Panc1 (cell line): ENCODE results near the gene CMPK1. TPM values are rescaled to one million over a fixed set of nuclear protein-coding genes. Genes with fewer than 3 reads are reported as not detected.

Experiments
- ATAC-seq: fragments of 200-7000 bp; cut with Tn5 transposase; 2 replicates; pipeline ENCODE4 v1.9.1; 2020; ENCODE audit warnings: mild to moderate bottlenecking, moderate library complexity
- BruUV-seq: library from RNA; stranded (reverse); fragments of 400-500 nt; replicated peaks from 2 replicates; lab custom pipeline; 2021; lab: Mats Ljungman, UMichigan
- CTCF ChIA-PET: fragments of 300-600 bp; sonication (Branson Sonifier 250); formaldehyde crosslinking; loops from one replicate; lab custom pipeline; 2022; ENCODE audit warnings: antibody characterized with exemption; lab: Charles Lee
- POLR2A ChIA-PET: fragments of 300-600 bp; sonication (Branson Sonifier 250); formaldehyde crosslinking; loops from one replicate; lab custom pipeline; 2022; ENCODE audit warnings: antibody characterized with exemption; lab: Charles Lee
- DNase-seq: peaks from one replicate; pipeline ENCODE4 v3.0.0-alpha.2; 2010; ENCODE audit warnings: low read depth, low spot score
- H3K27ac ChIP-seq: 2 replicates; pipeline ENCODE4 v1.5.1; 2011; ENCODE audit warnings: mild to moderate bottlenecking, low read length, inconsistent platforms
- H3K27me3 ChIP-seq: fragments of 200-500 bp; sonication (Bioruptor generic); 2 replicates; pipeline ENCODE4 v1.6.0; 2014; ENCODE audit warnings: low read length, inconsistent platforms; ENCODE audit not compliant: control insufficient read depth, insufficient read depth
- H3K36me3 ChIP-seq: fragments of 200-500 bp; sonication (Bioruptor generic); 2 replicates; pipeline ENCODE4 v1.5.1; 2014; ENCODE audit warnings: inconsistent platforms, mild to moderate bottlenecking, low read length, moderate library complexity; ENCODE audit not compliant: control insufficient read depth, insufficient read depth
- H3K4me1 ChIP-seq: 2 replicates; pipeline ENCODE4 v1.5.1; 2011; ENCODE audit warnings: inconsistent platforms, mild to moderate bottlenecking, low read length, moderate library complexity; ENCODE audit not compliant: control insufficient read depth, insufficient read depth
- H3K4me3 ChIP-seq, 2 experiments: 2 replicates each; pipeline ENCODE4 v1.5.1; 2011 to 2012; ENCODE audit warnings: low read depth in 2 of 2, low read length in 2 of 2, mild to moderate bottlenecking in 2 of 2, inconsistent platforms in 1 of 2, moderate library complexity in 1 of 2
- H3K9me3 ChIP-seq: fragments of 200-500 bp; sonication (Bioruptor generic); 2 replicates; pipeline ENCODE4 v1.5.1; 2014; ENCODE audit warnings: low read depth, mild to moderate bottlenecking, inconsistent platforms, low read length, moderate library complexity; ENCODE audit not compliant: control insufficient read depth, insufficient read depth
- POLR2AphosphoS5 ChIP-seq: IDR thresholded peaks from 2 replicates; pipeline ENCODE4 v1.6.1; 2012; ENCODE audit warnings: mild to moderate bottlenecking, low read depth, low read length, moderate library complexity
- REST ChIP-seq, 2 experiments: IDR thresholded peaks; 2 replicates each; pipeline ENCODE4 v1.6.1; 2011 to 2012; ENCODE audit warnings: low read depth in 2 of 2, control low read depth in 1 of 2, low read length in 1 of 2, mild to moderate bottlenecking in 1 of 2, moderate library complexity in 1 of 2; ENCODE audit not compliant: insufficient read depth in 1 of 2
- SIN3A ChIP-seq: IDR thresholded peaks from 2 replicates; pipeline ENCODE4 v1.6.1; 2012; ENCODE audit warnings: low read depth, mild to moderate bottlenecking, low read length, moderate library complexity, borderline replicate concordance; ENCODE audit not compliant: insufficient read depth
- TCF7L2 ChIP-seq: IDR thresholded peaks from 2 replicates; pipeline ENCODE4 v1.6.1; 2011; ENCODE audit warnings: mild to moderate bottlenecking, low read depth, low read length, inconsistent platforms
- in situ Hi-C: cut with HindIII; loops from 2 replicates; pipeline ENCODE4 v1.10.0; 2016; ENCODE audit warnings: low sequenced_read_pairs, low pct_unique_long_range_greater_than_20kb
- intact Hi-C: fragments of 100-400 bp; cut with micrococcal nuclease; formaldehyde crosslinking; loops from one replicate; pipeline ENCODE4 v1.10.0; 2022; ENCODE audit not compliant: unreplicated experiment
- total RNA-seq: library from RNA; stranded (reverse); gene quantifications from one replicate; pipeline ENCODE4 v1.2.1, GENCODE V29; 2021; ENCODE audit not compliant: unreplicated experiment
- TF ChIP-seq, protein P1 (sequence below): fragments of 450-650 bp; IDR thresholded peaks from 2 replicates; pipeline ENCODE4 v1.5.1; 2017; ENCODE audit warnings: mild to moderate bottlenecking

The CMPK1 gene
- total RNA-seq, 1 experiment from 2014 or later = 85.1 TPM

DNA sequence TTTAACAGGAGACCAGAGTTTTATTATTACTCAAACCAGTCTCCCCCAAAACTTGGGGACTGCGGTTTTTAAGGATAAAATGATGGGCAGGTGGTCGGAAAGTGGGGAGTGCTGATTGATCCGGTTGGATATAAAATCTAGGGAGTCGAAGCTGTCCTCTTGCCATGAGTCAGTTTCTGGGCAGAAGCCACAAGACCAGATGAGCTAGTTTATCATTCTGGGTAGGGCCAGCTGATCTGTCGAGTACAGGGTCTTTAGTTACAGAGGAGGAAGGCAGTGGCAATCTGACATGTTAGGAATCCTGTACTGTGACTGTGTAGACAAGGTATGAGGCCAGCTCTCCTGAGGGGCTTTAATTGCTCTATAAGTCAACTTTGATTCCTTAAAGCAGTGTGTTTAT is 59.6 kb downstream of the CMPK1 start:
- DNase-seq = no peak
- no peaks in the 10 kb centered on the region; the same call in 1 of the 2 replicates for H3K4me1 ChIP-seq
- H3K9me3 ChIP-seq = no peaks in the 10 kb centered on the region
- BruUV-seq = no TSS peak
- no peak overlapping the region for H3K27ac ChIP-seq
- H3K4me3 ChIP-seq = no peak overlapping the region
- H3K27me3 ChIP-seq = no peaks in the 10 kb centered on the region; the same call in 1 of the 2 replicates
- ChIA-PET CTCF (interaction anchor here (0.6 to 0.7 kb wide), 3 partner anchors 43 to 496 kb away, joined by 3 to 5 read pairs (median 4); no protein-coding TSS in a partner anchor), POLR2A (no interaction called here)
- TF ChIP-seq SIN3A (no peak), POLR2AphosphoS5 (no peak), REST (IDR thresholded peaks at IDR 0.05; ENCODE audit: insufficient read depth in 1 of 2, low read depth in 2 of 2, low read length in 1 of 2) (no peak), TCF7L2 (no peak)
- TF ChIP-seq, protein P1, sequence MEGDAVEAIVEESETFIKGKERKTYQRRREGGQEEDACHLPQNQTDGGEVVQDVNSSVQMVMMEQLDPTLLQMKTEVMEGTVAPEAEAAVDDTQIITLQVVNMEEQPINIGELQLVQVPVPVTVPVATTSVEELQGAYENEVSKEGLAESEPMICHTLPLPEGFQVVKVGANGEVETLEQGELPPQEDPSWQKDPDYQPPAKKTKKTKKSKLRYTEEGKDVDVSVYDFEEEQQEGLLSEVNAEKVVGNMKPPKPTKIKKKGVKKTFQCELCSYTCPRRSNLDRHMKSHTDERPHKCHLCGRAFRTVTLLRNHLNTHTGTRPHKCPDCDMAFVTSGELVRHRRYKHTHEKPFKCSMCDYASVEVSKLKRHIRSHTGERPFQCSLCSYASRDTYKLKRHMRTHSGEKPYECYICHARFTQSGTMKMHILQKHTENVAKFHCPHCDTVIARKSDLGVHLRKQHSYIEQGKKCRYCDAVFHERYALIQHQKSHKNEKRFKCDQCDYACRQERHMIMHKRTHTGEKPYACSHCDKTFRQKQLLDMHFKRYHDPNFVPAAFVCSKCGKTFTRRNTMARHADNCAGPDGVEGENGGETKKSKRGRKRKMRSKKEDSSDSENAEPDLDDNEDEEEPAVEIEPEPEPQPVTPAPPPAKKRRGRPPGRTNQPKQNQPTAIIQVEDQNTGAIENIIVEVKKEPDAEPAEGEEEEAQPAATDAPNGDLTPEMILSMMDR = no peak
- in situ Hi-C loops = no loop called here
- ATAC-seq = no peak
- intact Hi-C loops = no loop called here
- no peaks in the 10 kb centered on the region for H3K36me3 ChIP-seq

DNA sequence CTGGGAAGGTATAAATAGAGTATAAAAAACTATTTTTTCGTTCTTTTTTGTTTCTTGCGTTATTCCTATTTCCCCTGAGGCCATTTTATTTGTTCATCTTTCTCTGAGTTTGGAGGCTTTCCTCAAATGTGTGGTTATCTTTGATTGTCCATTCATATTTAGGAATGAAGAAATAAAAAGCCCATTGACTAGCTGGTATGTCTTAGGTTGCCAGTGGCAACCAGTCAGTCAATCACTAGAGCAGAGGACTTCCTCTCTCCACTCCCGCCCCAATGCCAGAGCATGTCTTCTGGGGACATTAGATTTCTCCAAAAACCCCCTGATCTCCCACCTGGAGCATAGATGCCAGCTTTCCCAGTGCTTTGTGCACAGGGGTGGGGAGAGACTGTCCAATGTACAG is 61.8 kb downstream of the CMPK1 start:
- intact Hi-C loops = no loop called here
- BruUV-seq = no TSS peak

More for the DNA sequence above, 61.8 kb downstream of the CMPK1 start:
- Histone ChIP-seq H3K4me3 (no peak overlapping the region), H3K27ac (no peak overlapping the region), H3K4me1 (no peaks in the 10 kb centered on the region; the same call in 1 of the 2 replicates), H3K27me3 (no peaks in the 10 kb centered on the region; the same call in 1 of the 2 replicates), H3K36me3 (no peaks in the 10 kb centered on the region), H3K9me3 (no peaks in the 10 kb centered on the region)
- no peak for TF ChIP-seq TCF7L2
- TF ChIP-seq REST (IDR thresholded peaks at IDR 0.05; ENCODE audit: insufficient read depth in 1 of 2, low read depth in 2 of 2, low read length in 1 of 2) = no peak
- no peak for TF ChIP-seq SIN3A
- TF ChIP-seq POLR2AphosphoS5 = no peak
- ATAC-seq (no peak), DNase-seq (no peak)
- POLR2A ChIA-PET = no interaction called here
- CTCF ChIA-PET = no interaction called here
- in situ Hi-C loops = no loop called here
